Measurements from ENCODE around the gene COL4A5.

Gene COL4A5

GRCh38 chrX:108557580-108557979, 117.9 kb downstream of the COL4A5 start:
- TF ChIP-seq, protein P1, sequence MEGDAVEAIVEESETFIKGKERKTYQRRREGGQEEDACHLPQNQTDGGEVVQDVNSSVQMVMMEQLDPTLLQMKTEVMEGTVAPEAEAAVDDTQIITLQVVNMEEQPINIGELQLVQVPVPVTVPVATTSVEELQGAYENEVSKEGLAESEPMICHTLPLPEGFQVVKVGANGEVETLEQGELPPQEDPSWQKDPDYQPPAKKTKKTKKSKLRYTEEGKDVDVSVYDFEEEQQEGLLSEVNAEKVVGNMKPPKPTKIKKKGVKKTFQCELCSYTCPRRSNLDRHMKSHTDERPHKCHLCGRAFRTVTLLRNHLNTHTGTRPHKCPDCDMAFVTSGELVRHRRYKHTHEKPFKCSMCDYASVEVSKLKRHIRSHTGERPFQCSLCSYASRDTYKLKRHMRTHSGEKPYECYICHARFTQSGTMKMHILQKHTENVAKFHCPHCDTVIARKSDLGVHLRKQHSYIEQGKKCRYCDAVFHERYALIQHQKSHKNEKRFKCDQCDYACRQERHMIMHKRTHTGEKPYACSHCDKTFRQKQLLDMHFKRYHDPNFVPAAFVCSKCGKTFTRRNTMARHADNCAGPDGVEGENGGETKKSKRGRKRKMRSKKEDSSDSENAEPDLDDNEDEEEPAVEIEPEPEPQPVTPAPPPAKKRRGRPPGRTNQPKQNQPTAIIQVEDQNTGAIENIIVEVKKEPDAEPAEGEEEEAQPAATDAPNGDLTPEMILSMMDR (conservative IDR thresholded peaks at IDR 0.05; ENCODE audit: low read depth, low read length): no peak
- H3K4me3 ChIP-seq (ENCODE audit: low read depth, low read length): no peak overlapping the region
- DNase-seq (ENCODE audit: low read depth): no peak

DNA sequence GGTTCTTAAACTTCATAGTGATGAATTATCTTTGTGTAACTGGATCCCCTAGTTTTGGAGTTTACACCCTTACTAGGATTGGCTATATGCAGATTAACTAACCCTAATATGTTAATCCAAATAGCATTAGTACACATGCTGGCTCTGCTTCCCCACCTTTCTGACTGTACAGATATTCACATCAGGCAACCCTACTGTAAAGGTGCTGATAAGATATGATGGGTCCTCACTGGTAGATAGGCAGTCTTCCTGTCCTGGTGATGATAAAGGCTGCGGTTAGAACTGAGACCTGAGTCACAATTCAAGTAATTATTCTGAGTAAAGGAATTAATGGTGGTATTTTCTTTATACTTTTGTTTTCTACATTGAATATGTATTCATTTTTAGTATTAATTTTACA, 118.6 kb downstream of the COL4A5 start:
- H3K4me3 ChIP-seq (ENCODE audit: low read depth, low read length): no peak overlapping the region
- TF ChIP-seq, protein P1 (conservative IDR thresholded peaks at IDR 0.05; ENCODE audit: low read depth, low read length): no peak
- no peak for DNase-seq (ENCODE audit: low read depth)

GRCh38 chrX:108573136-108573535, 133.5 kb downstream of the COL4A5 start:
- H3K4me3 ChIP-seq (ENCODE audit: low read depth, low read length): no peak overlapping the region
- TF ChIP-seq, protein P1 (conservative IDR thresholded peaks at IDR 0.05; ENCODE audit: low read depth, low read length): no peak
- no peak for DNase-seq (ENCODE audit: low read depth)

- H3K4me3 ChIP-seq (ENCODE audit: low read depth, low read length): no peak overlapping the region
- no peak for DNase-seq (ENCODE audit: low read depth)
- TF ChIP-seq, protein P1 (conservative IDR thresholded peaks at IDR 0.05; ENCODE audit: low read depth, low read length): no peak
Observed at GRCh38 chrX:108582151-108582550, 142.5 kb downstream of the COL4A5 start.

GRCh38 chrX:108584617-108585211, 145.1 kb downstream of the COL4A5 start:
- TF ChIP-seq, protein P1 (conservative IDR thresholded peaks at IDR 0.05; ENCODE audit: low read depth, low read length): peak; percentile 41
- no peak overlapping the region for H3K4me3 ChIP-seq (ENCODE audit: low read depth, low read length)
- DNase-seq (ENCODE audit: low read depth): peak; percentile 6

GRCh38 chrX:108590496-108590895, 150.9 kb downstream of the COL4A5 start:
- peak; percentile 41 for DNase-seq (ENCODE audit: low read depth)
- TF ChIP-seq, protein P1 (conservative IDR thresholded peaks at IDR 0.05; ENCODE audit: low read depth, low read length): no peak
- no peak overlapping the region for H3K4me3 ChIP-seq (ENCODE audit: low read depth, low read length)

DNA sequence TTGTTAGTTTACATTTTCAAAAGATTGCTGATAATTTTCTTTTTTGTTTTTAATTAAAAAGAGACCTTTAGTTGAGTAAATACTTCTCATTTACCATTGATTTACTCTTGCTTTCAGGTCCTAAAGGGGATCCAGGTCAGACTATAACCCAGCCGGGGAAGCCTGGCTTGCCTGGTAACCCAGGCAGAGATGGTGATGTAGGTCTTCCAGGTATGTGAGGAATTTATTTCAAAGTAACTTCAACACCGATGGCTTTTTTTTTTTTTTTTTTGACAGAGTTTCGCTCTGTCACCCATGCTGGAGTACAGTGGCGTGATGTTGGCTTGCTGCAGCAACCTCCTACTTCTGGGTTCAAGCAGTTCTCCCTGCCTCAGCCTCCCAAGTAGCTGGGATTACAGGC, 161.6 kb downstream of the COL4A5 start:
- H3K4me3 ChIP-seq (ENCODE audit: low read depth, low read length): no peak overlapping the region
- TF ChIP-seq, protein P1 (conservative IDR thresholded peaks at IDR 0.05; ENCODE audit: low read depth, low read length): no peak
- peak; percentile 5 for DNase-seq (ENCODE audit: low read depth)
